ENCODE data around the gene CDC16.

Gene CDC16

DNA sequence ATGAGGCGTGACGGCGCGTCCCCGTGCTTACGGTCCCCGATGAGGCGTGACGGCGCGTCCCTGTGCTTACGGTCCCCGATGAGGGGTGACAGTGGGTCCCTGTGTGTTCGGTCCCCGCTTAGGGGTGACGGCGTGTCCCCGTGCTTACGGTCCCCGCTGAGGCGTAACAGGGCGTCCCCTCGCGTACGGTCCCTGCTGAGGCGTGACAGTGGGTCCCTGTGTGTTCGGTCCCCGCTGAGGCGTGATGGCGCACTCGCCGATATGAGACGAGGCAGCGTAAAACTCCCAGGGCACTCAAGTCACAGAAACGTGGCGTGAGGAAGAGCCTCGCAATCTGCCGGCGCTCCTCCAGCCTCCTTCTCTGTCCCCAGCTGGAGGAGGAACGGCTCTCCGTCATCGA is 34.7 kb upstream of the CDC16 start:
- no peak overlapping the region for H3K27ac ChIP-seq (ENCODE audit: insufficient read depth in 1 of 2, low read depth in 1 of 2, low read length in 2 of 2, poor library complexity in 1 of 2, severe bottlenecking in 2 of 2)
- H3K27me3 ChIP-seq (replicated peaks in 2 of 5; ENCODE audit: control insufficient read depth in 4 of 5, insufficient read depth in 5 of 5, low read length in 4 of 5) = peaks cover 0 to 18% (median 4%) of the 10 kb centered on the region in 5 experiments
- peaks cover 0 to 5% (median under 1%) of the 10 kb centered on the region in 4 experiments for H3K4me1 ChIP-seq (ENCODE audit: control extremely low read depth in 1 of 4, control insufficient read depth in 4 of 4, insufficient read depth in 4 of 4, low read length in 3 of 4)
- 47% methylated on average over 21 of the region's 42 CpGs for WGBS (ENCODE audit: insufficient coverage)
- CTCF ChIA-PET = no interaction called here
- H3K36me3 ChIP-seq (ENCODE audit: control insufficient read depth in 4 of 4, insufficient read depth in 4 of 4, low read length in 3 of 4) = no peaks in the 10 kb centered on the region
- peak overlapping the region in 1 of 7 experiments; percentile 37 for H3K4me3 ChIP-seq (ENCODE audit: control insufficient read depth in 1 of 7, extremely low read depth in 1 of 7, insufficient read depth in 4 of 7, low read depth in 2 of 7, low read length in 6 of 7)
- DNase-seq = peak in 2 of 3 donors; percentile 14 to 38
- peaks cover 0 to 22% (median 13%) of the 10 kb centered on the region in 5 experiments for H3K9me3 ChIP-seq (ENCODE audit: control extremely low read depth in 1 of 5, control insufficient read depth in 4 of 5, insufficient read depth in 2 of 5, low read depth in 1 of 5, low read length in 4 of 5)
- POLR2A ChIA-PET = no interaction called here

DNA sequence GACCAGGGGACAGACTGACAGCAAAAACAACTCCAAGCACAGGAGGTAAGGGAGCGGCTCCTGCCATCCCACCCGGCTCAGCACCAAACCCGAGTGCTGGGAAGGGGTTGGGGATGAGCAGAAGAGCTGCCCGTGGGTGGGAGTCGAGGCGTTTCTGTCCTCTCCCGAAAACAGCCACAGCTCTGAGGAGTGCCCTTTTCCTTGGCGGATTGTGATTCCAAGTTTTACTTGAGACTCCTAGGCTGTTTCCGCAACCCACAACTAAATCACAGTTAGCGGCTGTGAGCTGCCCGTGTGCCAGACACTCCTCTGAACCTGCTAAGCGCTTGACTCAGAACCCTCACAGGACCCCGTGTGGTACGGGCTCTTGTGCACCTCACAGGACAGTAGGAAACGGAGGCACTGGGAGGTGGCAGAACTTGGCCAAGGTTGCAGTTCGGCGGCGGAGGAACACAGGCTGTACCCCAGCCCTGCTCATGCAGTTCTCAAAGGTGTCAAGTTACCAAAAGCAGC is 34.2 kb upstream of the CDC16 start:
- Histone ChIP-seq H3K4me3 (ENCODE audit: control insufficient read depth in 1 of 7, extremely low read depth in 1 of 7, insufficient read depth in 4 of 7, low read depth in 2 of 7, low read length in 6 of 7) (no peak overlapping the region), H3K9me3 (ENCODE audit: control extremely low read depth in 1 of 5, control insufficient read depth in 4 of 5, insufficient read depth in 2 of 5, low read depth in 1 of 5, low read length in 4 of 5) (peaks cover 0 to 22% (median 14%) of the 10 kb centered on the region in 5 experiments), H3K27me3 (replicated peaks in 2 of 5; ENCODE audit: control insufficient read depth in 4 of 5, insufficient read depth in 5 of 5, low read length in 4 of 5) (peaks cover 0 to 18% (median 4%) of the 10 kb centered on the region in 5 experiments), H3K36me3 (ENCODE audit: control insufficient read depth in 4 of 4, insufficient read depth in 4 of 4, low read length in 3 of 4) (no peaks in the 10 kb centered on the region), H3K4me1 (ENCODE audit: control extremely low read depth in 1 of 4, control insufficient read depth in 4 of 4, insufficient read depth in 4 of 4, low read length in 3 of 4) (peaks cover 0 to 5% (median under 1%) of the 10 kb centered on the region in 4 experiments), H3K27ac (ENCODE audit: insufficient read depth in 1 of 2, low read depth in 1 of 2, low read length in 2 of 2, poor library complexity in 1 of 2, severe bottlenecking in 2 of 2) (no peak overlapping the region)
- POLR2A ChIA-PET = no interaction called here
- CTCF ChIA-PET = no interaction called here
- no peak for DNase-seq
- WGBS (ENCODE audit: insufficient coverage) = 78% methylated on average over 15 of the region's 18 CpGs

DNA sequence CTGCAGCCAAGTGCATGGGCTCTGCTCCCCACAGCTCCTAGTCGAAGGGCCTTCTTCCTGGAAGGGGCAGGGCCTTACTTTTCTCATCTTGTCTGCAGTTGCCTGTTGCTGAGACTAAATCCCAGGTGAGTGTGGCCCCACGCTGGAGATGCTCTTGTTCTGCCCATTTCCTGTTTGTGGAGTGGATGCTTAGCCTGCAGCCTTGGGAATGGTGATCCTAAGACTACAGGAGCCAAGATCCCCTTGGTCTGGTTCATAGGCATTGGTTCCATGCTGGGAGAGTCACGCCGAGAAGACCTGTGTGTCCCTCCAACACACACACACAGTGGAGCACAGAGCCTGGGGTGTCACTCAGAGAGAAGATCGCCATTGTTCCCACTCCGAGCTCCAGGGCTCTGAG is 32.1 kb upstream of the CDC16 start:
- Histone ChIP-seq H3K9me3 (ENCODE audit: control extremely low read depth in 1 of 5, control insufficient read depth in 4 of 5, insufficient read depth in 2 of 5, low read depth in 1 of 5, low read length in 4 of 5) (peaks cover 0 to 30% (median 24%) of the 10 kb centered on the region in 5 experiments), H3K4me1 (ENCODE audit: control extremely low read depth in 1 of 4, control insufficient read depth in 4 of 4, insufficient read depth in 4 of 4, low read length in 3 of 4) (peaks cover 0 to 5% (median under 1%) of the 10 kb centered on the region in 4 experiments), H3K27me3 (replicated peaks in 2 of 5; ENCODE audit: control insufficient read depth in 4 of 5, insufficient read depth in 5 of 5, low read length in 4 of 5) (peaks cover 0 to 18% (median 4%) of the 10 kb centered on the region in 5 experiments), H3K27ac (ENCODE audit: insufficient read depth in 1 of 2, low read depth in 1 of 2, low read length in 2 of 2, poor library complexity in 1 of 2, severe bottlenecking in 2 of 2) (no peak overlapping the region), H3K4me3 (ENCODE audit: control insufficient read depth in 1 of 7, extremely low read depth in 1 of 7, insufficient read depth in 4 of 7, low read depth in 2 of 7, low read length in 6 of 7) (no peak overlapping the region), H3K36me3 (ENCODE audit: control insufficient read depth in 4 of 4, insufficient read depth in 4 of 4, low read length in 3 of 4) (no peaks in the 10 kb centered on the region)
- WGBS (ENCODE audit: insufficient coverage) = 97% methylated on average over 6 of the region's 6 CpGs
- DNase-seq = no peak
- POLR2A ChIA-PET = no interaction called here
- CTCF ChIA-PET = interaction anchor here (1.1 kb wide), 2 partner anchors 16 to 27 kb away, joined by 3 read pairs; no protein-coding TSS in a partner anchor

DNA sequence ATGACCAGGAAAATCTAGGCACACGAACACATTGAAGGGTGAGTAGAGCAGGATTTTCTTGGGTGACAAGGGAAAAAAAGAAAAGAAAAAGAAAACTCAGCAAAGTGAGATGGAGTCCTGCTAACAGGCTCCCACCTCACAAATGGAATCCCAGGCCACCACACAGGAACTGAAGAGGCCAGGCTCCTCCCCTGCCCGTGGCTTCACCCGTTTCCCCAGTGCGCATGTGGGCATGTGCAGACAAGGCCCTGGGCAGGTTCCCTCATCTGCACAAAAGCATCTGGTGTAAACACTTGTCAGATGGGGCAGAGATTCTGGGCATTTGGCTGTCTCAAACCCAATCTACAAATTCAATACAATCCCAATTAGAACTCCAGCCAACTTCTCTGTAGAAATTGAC is 31.2 kb upstream of the CDC16 start:
- ChIA-PET CTCF (interaction anchor here (1.1 kb wide), 1 partner anchor 10 kb away, joined by 6 read pairs; no protein-coding TSS in a partner anchor), POLR2A (no interaction called here)
- peaks cover 0 to 18% (median 4%) of the 10 kb centered on the region in 5 experiments for H3K27me3 ChIP-seq (replicated peaks in 2 of 5; ENCODE audit: control insufficient read depth in 4 of 5, insufficient read depth in 5 of 5, low read length in 4 of 5)

DNA sequence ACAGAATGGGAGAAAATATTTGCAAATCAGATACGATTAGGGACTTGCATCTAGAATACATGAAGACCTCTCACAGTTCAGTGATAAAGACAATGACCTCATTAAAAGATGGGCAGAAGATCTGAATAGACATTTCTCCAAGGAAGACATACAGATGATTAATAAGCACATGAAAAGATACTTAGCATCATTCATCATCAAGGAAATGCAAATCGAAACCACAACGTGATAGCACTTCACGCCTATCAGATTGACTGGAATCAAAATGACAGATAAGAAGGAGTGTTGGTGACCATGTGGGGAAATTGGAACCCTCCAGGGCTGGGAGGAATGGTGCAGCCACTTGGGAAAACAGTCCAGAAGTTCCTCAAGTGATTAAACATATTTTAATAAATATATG is 29.8 kb upstream of the CDC16 start:
- Histone ChIP-seq H3K27me3 (replicated peaks in 2 of 5; ENCODE audit: control insufficient read depth in 4 of 5, insufficient read depth in 5 of 5, low read length in 4 of 5) (peaks cover 0 to 16% (median 4%) of the 10 kb centered on the region in 5 experiments), H3K4me1 (ENCODE audit: control extremely low read depth in 1 of 4, control insufficient read depth in 4 of 4, insufficient read depth in 4 of 4, low read length in 3 of 4) (peaks cover 0 to 5% (median under 1%) of the 10 kb centered on the region in 4 experiments), H3K4me3 (ENCODE audit: control insufficient read depth in 1 of 7, extremely low read depth in 1 of 7, insufficient read depth in 4 of 7, low read depth in 2 of 7, low read length in 6 of 7) (no peak overlapping the region), H3K27ac (ENCODE audit: insufficient read depth in 1 of 2, low read depth in 1 of 2, low read length in 2 of 2, poor library complexity in 1 of 2, severe bottlenecking in 2 of 2) (no peak overlapping the region), H3K36me3 (ENCODE audit: control insufficient read depth in 4 of 4, insufficient read depth in 4 of 4, low read length in 3 of 4) (no peaks in the 10 kb centered on the region), H3K9me3 (ENCODE audit: control extremely low read depth in 1 of 5, control insufficient read depth in 4 of 5, insufficient read depth in 2 of 5, low read depth in 1 of 5, low read length in 4 of 5) (peaks cover 0 to 30% (median 19%) of the 10 kb centered on the region in 5 experiments)
- ChIA-PET POLR2A (no interaction called here), CTCF (interaction anchor here (1.1 kb wide), 1 partner anchor 9 kb away, joined by 6 read pairs; no protein-coding TSS in a partner anchor)
- 100% methylated on average over 1 of the region's 4 CpGs for WGBS (ENCODE audit: insufficient coverage)
- no peak for DNase-seq

More for the DNA sequence above, 31.2 kb upstream of the CDC16 start:
- Histone ChIP-seq H3K4me1 (ENCODE audit: control extremely low read depth in 1 of 4, control insufficient read depth in 4 of 4, insufficient read depth in 4 of 4, low read length in 3 of 4) (peaks cover 0 to 5% (median under 1%) of the 10 kb centered on the region in 4 experiments), H3K4me3 (ENCODE audit: control insufficient read depth in 1 of 7, extremely low read depth in 1 of 7, insufficient read depth in 4 of 7, low read depth in 2 of 7, low read length in 6 of 7) (no peak overlapping the region), H3K9me3 (ENCODE audit: control extremely low read depth in 1 of 5, control insufficient read depth in 4 of 5, insufficient read depth in 2 of 5, low read depth in 1 of 5, low read length in 4 of 5) (peaks cover 0 to 31% (median 21%) of the 10 kb centered on the region in 5 experiments), H3K27ac (ENCODE audit: insufficient read depth in 1 of 2, low read depth in 1 of 2, low read length in 2 of 2, poor library complexity in 1 of 2, severe bottlenecking in 2 of 2) (no peak overlapping the region), H3K36me3 (ENCODE audit: control insufficient read depth in 4 of 4, insufficient read depth in 4 of 4, low read length in 3 of 4) (no peaks in the 10 kb centered on the region)
- DNase-seq = peak in 2 of 3 donors; percentile 38 to 49
- 58% methylated on average over 4 of the region's 4 CpGs for WGBS (ENCODE audit: insufficient coverage)

DNA sequence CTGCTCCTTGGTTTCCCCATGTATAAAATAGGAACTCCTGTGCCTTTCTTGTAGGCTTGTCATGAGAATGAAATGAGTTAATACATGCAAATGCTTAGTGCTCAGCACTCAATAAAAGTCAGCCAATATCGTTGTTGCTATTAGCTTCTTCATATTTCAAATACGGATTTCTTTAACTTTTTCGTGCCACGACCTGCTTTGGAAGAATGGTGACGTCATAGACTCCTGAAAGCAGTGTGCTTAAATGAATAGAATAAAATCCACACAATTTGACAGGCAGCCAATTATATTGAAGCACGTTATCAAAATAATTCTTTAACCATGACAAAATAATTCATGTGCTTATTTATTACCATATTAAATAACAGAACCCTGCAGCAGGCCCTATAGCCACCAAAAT is 26.6 kb upstream of the CDC16 start:
- Histone ChIP-seq H3K4me3 (ENCODE audit: control insufficient read depth in 1 of 7, extremely low read depth in 1 of 7, insufficient read depth in 4 of 7, low read depth in 2 of 7, low read length in 6 of 7) (no peak overlapping the region), H3K27me3 (replicated peaks in 2 of 5; ENCODE audit: control insufficient read depth in 4 of 5, insufficient read depth in 5 of 5, low read length in 4 of 5) (no peaks in the 10 kb centered on the region), H3K9me3 (ENCODE audit: control extremely low read depth in 1 of 5, control insufficient read depth in 4 of 5, insufficient read depth in 2 of 5, low read depth in 1 of 5, low read length in 4 of 5) (peaks cover 0 to 20% (median 6%) of the 10 kb centered on the region in 5 experiments), H3K4me1 (ENCODE audit: control extremely low read depth in 1 of 4, control insufficient read depth in 4 of 4, insufficient read depth in 4 of 4, low read length in 3 of 4) (peaks cover 0 to 5% (median 4%) of the 10 kb centered on the region in 4 experiments), H3K27ac (ENCODE audit: insufficient read depth in 1 of 2, low read depth in 1 of 2, low read length in 2 of 2, poor library complexity in 1 of 2, severe bottlenecking in 2 of 2) (no peak overlapping the region), H3K36me3 (ENCODE audit: control insufficient read depth in 4 of 4, insufficient read depth in 4 of 4, low read length in 3 of 4) (no peaks in the 10 kb centered on the region)
- ChIA-PET CTCF (interaction anchor here (1.4 to 2.0 kb wide), 2 partner anchors 18 to 47 kb away, joined by 4 read pairs; no protein-coding TSS in a partner anchor), POLR2A (no interaction called here)
- DNase-seq = no peak
- WGBS (ENCODE audit: insufficient coverage) = 93% methylated on average over 3 of the region's 6 CpGs

DNA sequence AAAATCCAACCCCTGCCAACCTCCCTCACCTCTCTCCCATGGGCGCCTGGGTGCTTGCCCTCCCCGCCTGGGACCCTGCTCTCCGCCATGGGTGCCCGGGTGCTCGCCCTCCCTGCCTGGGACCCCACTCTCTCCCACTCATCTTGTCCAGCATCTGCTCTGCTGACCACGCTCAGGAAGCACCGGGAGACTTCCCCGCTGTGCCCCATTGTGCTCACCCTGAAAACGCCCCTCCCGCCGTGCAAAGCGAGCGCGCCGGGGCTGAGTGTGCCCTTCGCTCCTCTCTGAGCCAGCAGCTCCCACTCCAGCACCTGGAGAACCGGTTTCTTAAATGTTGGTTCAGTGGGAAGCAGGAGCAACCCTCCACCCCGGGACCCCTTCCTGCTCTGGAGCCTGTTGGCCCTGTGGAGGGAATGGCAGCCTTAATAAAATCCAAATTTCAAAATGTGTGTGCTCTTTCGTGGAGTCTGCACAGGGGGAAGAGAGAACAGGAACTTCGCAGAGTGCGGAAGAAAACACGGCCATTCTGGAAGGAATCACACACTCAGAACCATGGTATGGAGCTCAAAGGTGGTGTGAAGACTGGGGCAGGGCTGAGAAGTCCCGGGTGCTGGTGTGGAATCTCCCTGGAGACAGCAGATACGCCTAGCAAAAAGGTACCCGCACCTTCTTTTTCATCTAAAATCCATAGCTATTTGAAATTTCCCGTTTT is 23.1 kb upstream of the CDC16 start:
- peaks cover 0 to 13% (median 6%) of the 10 kb centered on the region in 5 experiments for H3K9me3 ChIP-seq (ENCODE audit: control extremely low read depth in 1 of 5, control insufficient read depth in 4 of 5, insufficient read depth in 2 of 5, low read depth in 1 of 5, low read length in 4 of 5)
- POLR2A ChIA-PET = no interaction called here

More for the DNA sequence above, 23.1 kb upstream of the CDC16 start:
- WGBS (ENCODE audit: insufficient coverage) = 73% methylated on average over 25 of the region's 26 CpGs
- Histone ChIP-seq H3K4me3 (ENCODE audit: control insufficient read depth in 1 of 7, extremely low read depth in 1 of 7, insufficient read depth in 4 of 7, low read depth in 2 of 7, low read length in 6 of 7) (no peak overlapping the region), H3K4me1 (ENCODE audit: control extremely low read depth in 1 of 4, control insufficient read depth in 4 of 4, insufficient read depth in 4 of 4, low read length in 3 of 4) (peaks cover 0 to 4% (median 2%) of the 10 kb centered on the region in 4 experiments), H3K36me3 (ENCODE audit: control insufficient read depth in 4 of 4, insufficient read depth in 4 of 4, low read length in 3 of 4) (no peaks in the 10 kb centered on the region), H3K27ac (ENCODE audit: insufficient read depth in 1 of 2, low read depth in 1 of 2, low read length in 2 of 2, poor library complexity in 1 of 2, severe bottlenecking in 2 of 2) (no peak overlapping the region), H3K27me3 (replicated peaks in 2 of 5; ENCODE audit: control insufficient read depth in 4 of 5, insufficient read depth in 5 of 5, low read length in 4 of 5) (no peaks in the 10 kb centered on the region)
- DNase-seq = no peak
- CTCF ChIA-PET = no interaction called here

Data from common myeloid progenitor, CD34-positive (primary cell).